Natural killer cell treated with Interleukin-12 subunit alpha and Interleukin-12 subunit beta and Interleukin-15 and Interleukin-18, amount 100 ng/mL, for 72 hours (primary cell): ENCODE data around the gene MBP. TPM values are rescaled to one million over a fixed set of nuclear protein-coding genes. Genes with fewer than 3 reads are reported as not detected.

Experiments used
- ATAC-seq, 2 donors: fragments of 150-1000 bp; cut with Tn5 transposase in 1 of 2; sonication (Bioruptor Pico), chemical (Tn5 transposase) in 1 of 2; 2 replicates each; pipeline ENCODE4 v1.10.0; 2021
- DNase-seq: peaks from one replicate; pipeline ENCODE4 v3.0.0; 2022; ENCODE audit warnings: low spot score
- H3K27ac Mint-ChIP-seq, 2 donors: 1 replicate in 1 of 2; 2 replicates in 1 of 2; pipeline ENCODE4 v1.8.0; 2022; ENCODE audit warnings: mixed read lengths in 2 of 2, mild to moderate bottlenecking in 1 of 2, moderate library complexity in 1 of 2
- H3K27me3 Mint-ChIP-seq, 2 donors: 1 replicate in 1 of 2; 2 replicates in 1 of 2; pipeline ENCODE4 v1.8.0; 2022; ENCODE audit warnings: mixed read lengths in 2 of 2
- H3K36me3 Mint-ChIP-seq: one replicate; pipeline ENCODE4 v1.8.0; 2022; ENCODE audit warnings: mixed read lengths
- H3K4me1 Mint-ChIP-seq, 2 donors: 1 replicate in 1 of 2; 2 replicates in 1 of 2; pipeline ENCODE4 v1.8.0; 2022; ENCODE audit warnings: low read depth in 2 of 2, mixed read lengths in 2 of 2, mild to moderate bottlenecking in 1 of 2
- H3K4me3 Mint-ChIP-seq: one replicate; pipeline ENCODE4 v1.8.0; 2022; ENCODE audit warnings: mixed read lengths
- H3K9me3 Mint-ChIP-seq: 2 replicates; pipeline ENCODE4 v1.8.0; 2022; ENCODE audit warnings: mixed read lengths
- total RNA-seq, 2 donors: library from RNA; stranded (reverse); gene quantifications; one replicate each; pipeline ENCODE4 v1.2.3, GENCODE V29; 2022

MBP gene
- total RNA-seq, 2 donors from 2014 or later, result 62.5 to 77.6 TPM

GRCh38 chr18:77111449-77111848, 21.1 kb downstream of the MBP start:
- Mint-ChIP-seq H3K9me3 (no peaks in the 10 kb centered on the region), H3K4me3 (peak overlapping the region; percentile 76), H3K27me3 (no peaks in the 10 kb centered on the region), H3K4me1 (peaks cover 81 to 100% of the 10 kb centered on the region in 2 donors), H3K36me3 (peaks cover 8% of the 10 kb centered on the region), H3K27ac (peak overlapping the region; percentile 85 to 99)
- DNase-seq (peak; percentile 49), ATAC-seq (no peak)

- ATAC-seq, result no peak
- Mint-ChIP-seq H3K36me3 (peaks cover 8% of the 10 kb centered on the region), H3K9me3 (no peaks in the 10 kb centered on the region), H3K27me3 (no peaks in the 10 kb centered on the region), H3K27ac (peak overlapping the region; percentile 85 to 99), H3K4me1 (peaks cover 82 to 100% of the 10 kb centered on the region in 2 donors), H3K4me3 (peak overlapping the region; percentile 76)
- peak; percentile 22 for DNase-seq
Observed at GRCh38 chr18:77110936-77111335, 21.6 kb downstream of the MBP start.

- ATAC-seq (no peak), DNase-seq (peak; percentile 32)
- Mint-ChIP-seq H3K27me3 (no peaks in the 10 kb centered on the region), H3K27ac (peak overlapping the region; percentile 85 to 99), H3K9me3 (no peaks in the 10 kb centered on the region), H3K4me1 (peaks cover 85 to 100% of the 10 kb centered on the region in 2 donors), H3K36me3 (peaks cover 13% of the 10 kb centered on the region), H3K4me3 (no peak overlapping the region)
Observed at GRCh38 chr18:77110400-77110799, 22.2 kb downstream of the MBP start.

- H3K9me3 Mint-ChIP-seq, result no peaks in the 10 kb centered on the region
- peaks cover 16% of the 10 kb centered on the region for H3K36me3 Mint-ChIP-seq
- peak; percentile 32 for DNase-seq
- no peak for ATAC-seq
- H3K27me3 Mint-ChIP-seq, result no peaks in the 10 kb centered on the region
- peaks cover 86 to 100% of the 10 kb centered on the region in 2 donors for H3K4me1 Mint-ChIP-seq
- peak overlapping the region; percentile 85 to 99 for H3K27ac Mint-ChIP-seq
- H3K4me3 Mint-ChIP-seq, result no peak overlapping the region
Observed at GRCh38 chr18:77109648-77110019, 22.9 kb downstream of the MBP start.

- H3K36me3 Mint-ChIP-seq, result peaks cover 21% of the 10 kb centered on the region
- no peak for ATAC-seq
- no peaks in the 10 kb centered on the region for H3K9me3 Mint-ChIP-seq
- H3K27ac Mint-ChIP-seq, result peak overlapping the region; percentile 85 to 99
- no peak for DNase-seq
- H3K27me3 Mint-ChIP-seq, result no peaks in the 10 kb centered on the region
- H3K4me1 Mint-ChIP-seq, result peaks cover 84 to 100% of the 10 kb centered on the region in 2 donors
- H3K4me3 Mint-ChIP-seq, result peak overlapping the region; percentile 72
Observed at GRCh38 chr18:77108821-77109647, 23.5 kb downstream of the MBP start.

- ATAC-seq (peak; percentile 69 to 77), DNase-seq (no peak)
- Mint-ChIP-seq H3K27me3 (no peaks in the 10 kb centered on the region), H3K9me3 (no peaks in the 10 kb centered on the region), H3K27ac (peak overlapping the region; percentile 85 to 99), H3K4me1 (peaks cover 85 to 100% of the 10 kb centered on the region in 2 donors), H3K36me3 (peaks cover 26% of the 10 kb centered on the region), H3K4me3 (peak overlapping the region; percentile 72)
Observed at GRCh38 chr18:77108001-77108692, 24.4 kb downstream of the MBP start.

- DNase-seq, result no peak
Observed at GRCh38 chr18:77107292-77107691, 25.3 kb downstream of the MBP start.

GRCh38 chr18:77106331-77106730, 26.3 kb downstream of the MBP start:
- ATAC-seq, result peak in 1 of 2 donors; percentile 39

More at GRCh38 chr18:77107292-77107691, 25.3 kb downstream of the MBP start:
- Mint-ChIP-seq H3K9me3 (no peaks in the 10 kb centered on the region), H3K4me3 (peak overlapping the region; percentile 72), H3K36me3 (peaks cover 26% of the 10 kb centered on the region), H3K4me1 (peaks cover 81 to 100% of the 10 kb centered on the region in 2 donors), H3K27me3 (no peaks in the 10 kb centered on the region), H3K27ac (peak overlapping the region; percentile 85 to 99)
- no peak for ATAC-seq

GRCh38 chr18:77105680-77106079, 26.9 kb downstream of the MBP start:
- Mint-ChIP-seq H3K9me3 (no peaks in the 10 kb centered on the region), H3K4me1 (peaks cover 83 to 100% of the 10 kb centered on the region in 2 donors), H3K27me3 (no peaks in the 10 kb centered on the region), H3K27ac (peak overlapping the region; percentile 85 to 99), H3K4me3 (peak overlapping the region; percentile 72), H3K36me3 (peaks cover 22% of the 10 kb centered on the region)
- no peak for ATAC-seq
- no peak for DNase-seq

More at GRCh38 chr18:77106331-77106730, 26.3 kb downstream of the MBP start:
- peak; percentile 80 for DNase-seq
- peaks cover 82 to 100% of the 10 kb centered on the region in 2 donors for H3K4me1 Mint-ChIP-seq
- peak overlapping the region; percentile 72 for H3K4me3 Mint-ChIP-seq
- H3K27ac Mint-ChIP-seq, result peak overlapping the region; percentile 85 to 99
- H3K9me3 Mint-ChIP-seq, result no peaks in the 10 kb centered on the region
- H3K27me3 Mint-ChIP-seq, result no peaks in the 10 kb centered on the region
- peaks cover 22% of the 10 kb centered on the region for H3K36me3 Mint-ChIP-seq

- Mint-ChIP-seq H3K9me3 (no peaks in the 10 kb centered on the region), H3K27ac (peak overlapping the region; percentile 85 to 99), H3K36me3 (peaks cover 22% of the 10 kb centered on the region), H3K4me3 (peak overlapping the region; percentile 72), H3K27me3 (no peaks in the 10 kb centered on the region), H3K4me1 (peaks cover 89 to 100% of the 10 kb centered on the region in 2 donors)
- ATAC-seq, result no peak
- no peak for DNase-seq
Observed at GRCh38 chr18:77105028-77105427, 27.6 kb downstream of the MBP start.

- peaks cover 91 to 100% of the 10 kb centered on the region in 2 donors for H3K4me1 Mint-ChIP-seq
Observed at GRCh38 chr18:77103991-77104531, 28.5 kb downstream of the MBP start.

GRCh38 chr18:77103187-77103850, 29.3 kb downstream of the MBP start:
- ATAC-seq (no peak), DNase-seq (no peak)
- H3K4me3 Mint-ChIP-seq, result peak overlapping the region; percentile 72
- H3K27ac Mint-ChIP-seq, result peak overlapping the region; percentile 85 to 99
- H3K4me1 Mint-ChIP-seq, result peaks cover 91 to 98% of the 10 kb centered on the region in 2 donors
- H3K9me3 Mint-ChIP-seq, result no peaks in the 10 kb centered on the region
- H3K27me3 Mint-ChIP-seq, result no peaks in the 10 kb centered on the region
- H3K36me3 Mint-ChIP-seq, result peaks cover 22% of the 10 kb centered on the region

More at GRCh38 chr18:77103991-77104531, 28.5 kb downstream of the MBP start:
- H3K4me3 Mint-ChIP-seq, result peak overlapping the region; percentile 72
- no peaks in the 10 kb centered on the region for H3K9me3 Mint-ChIP-seq
- no peak for DNase-seq
- H3K27ac Mint-ChIP-seq, result peak overlapping the region; percentile 85 to 99
- H3K27me3 Mint-ChIP-seq, result no peaks in the 10 kb centered on the region
- no peak for ATAC-seq
- peaks cover 22% of the 10 kb centered on the region for H3K36me3 Mint-ChIP-seq
